ENCODE measurements around the gene DCTN2. TPM values are rescaled to one million over a fixed set of nuclear protein-coding genes. Genes with fewer than 3 reads are reported as not detected.

Gene DCTN2
- total RNA-seq, 1 donor from 2014 or later: 116 TPM

GRCh38 chr12:57550641-57551549, 3.9 kb upstream of the DCTN2 start:
- H3K27ac ChIP-seq: no peak overlapping the region
- H3K4me1 ChIP-seq: peaks cover 3 to 8% of the 10 kb centered on the region in 2 donors
- peak overlapping the region; percentile 61 to 71 for H3K4me3 ChIP-seq
- intact Hi-C loops (cut with DNase I): no loop called here
- no peaks in the 10 kb centered on the region for H3K36me3 ChIP-seq
- no peak for DNase-seq (ENCODE audit: low spot score in 2 of 2)
- no peak for TF ChIP-seq CTCF (IDR thresholded peaks at IDR 0.05)
- H3K27me3 ChIP-seq: no peaks in the 10 kb centered on the region
- H3K9me3 ChIP-seq: no peaks in the 10 kb centered on the region

- DNase-seq (ENCODE audit: low spot score in 2 of 2): peak in 1 of 2 donors; percentile 74
- Histone ChIP-seq H3K4me3 (peak within 1 kb of the TSS; percentile 61 to 71), H3K27me3 (no peaks in the 10 kb centered on the region), H3K4me1 (peaks cover 3 to 14% of the 10 kb centered on the region in 2 donors), H3K27ac (peak within 1 kb of the TSS in 1 of 2 donors; percentile 34), H3K9me3 (no peaks in the 10 kb centered on the region), H3K36me3 (no peaks in the 10 kb centered on the region)
- no peak for TF ChIP-seq CTCF (IDR thresholded peaks at IDR 0.05)
- intact Hi-C loops (cut with DNase I): no loop called here
Measured at GRCh38 chr12:57549909-57550640, 3.1 kb upstream of the DCTN2 start, which contains the start of gene KIF5A. KIF5A (plus strand) TSS chr12:57550044; CDS start chr12:57550272, 228 bp downstream.

GRCh38 chr12:57549203-57549908, 2.4 kb upstream of the DCTN2 start:
- Histone ChIP-seq H3K27ac (peak overlapping the region in 1 of 2 donors; percentile 34), H3K36me3 (no peaks in the 10 kb centered on the region), H3K4me3 (peak overlapping the region; percentile 61 to 71), H3K27me3 (no peaks in the 10 kb centered on the region), H3K9me3 (no peaks in the 10 kb centered on the region), H3K4me1 (peaks cover 3 to 17% of the 10 kb centered on the region in 2 donors)
- intact Hi-C loops (cut with DNase I): no loop called here
- DNase-seq (ENCODE audit: low spot score in 2 of 2): no peak
- no peak for TF ChIP-seq CTCF (IDR thresholded peaks at IDR 0.05)

GRCh38 chr12:57548488-57548887, 1.5 kb upstream of the DCTN2 start:
- no peak for DNase-seq (ENCODE audit: low spot score in 2 of 2)
- no peak for TF ChIP-seq CTCF (IDR thresholded peaks at IDR 0.05)

GRCh38 chr12:57548013-57548315, 972 bp upstream of the DCTN2 start:
- no peaks in the 10 kb centered on the region for H3K9me3 ChIP-seq
- H3K36me3 ChIP-seq: no peaks in the 10 kb centered on the region
- no peak overlapping the region for H3K4me3 ChIP-seq
- peaks cover 3 to 17% of the 10 kb centered on the region in 2 donors for H3K4me1 ChIP-seq
- intact Hi-C loops (cut with DNase I): no loop called here
- H3K27me3 ChIP-seq: no peaks in the 10 kb centered on the region
- DNase-seq (ENCODE audit: low spot score in 2 of 2): no peak
- no peak for TF ChIP-seq CTCF (IDR thresholded peaks at IDR 0.05)
- no peak overlapping the region for H3K27ac ChIP-seq

More at GRCh38 chr12:57548488-57548887, 1.5 kb upstream of the DCTN2 start:
- H3K4me3 ChIP-seq: no peak overlapping the region
- no peaks in the 10 kb centered on the region for H3K27me3 ChIP-seq
- no peaks in the 10 kb centered on the region for H3K36me3 ChIP-seq
- H3K4me1 ChIP-seq: peaks cover 3 to 17% of the 10 kb centered on the region in 2 donors
- H3K27ac ChIP-seq: no peak overlapping the region
- intact Hi-C loops (cut with DNase I): no loop called here
- H3K9me3 ChIP-seq: no peaks in the 10 kb centered on the region
